ENCODE measurements around the gene ASPHD2.

DNA sequence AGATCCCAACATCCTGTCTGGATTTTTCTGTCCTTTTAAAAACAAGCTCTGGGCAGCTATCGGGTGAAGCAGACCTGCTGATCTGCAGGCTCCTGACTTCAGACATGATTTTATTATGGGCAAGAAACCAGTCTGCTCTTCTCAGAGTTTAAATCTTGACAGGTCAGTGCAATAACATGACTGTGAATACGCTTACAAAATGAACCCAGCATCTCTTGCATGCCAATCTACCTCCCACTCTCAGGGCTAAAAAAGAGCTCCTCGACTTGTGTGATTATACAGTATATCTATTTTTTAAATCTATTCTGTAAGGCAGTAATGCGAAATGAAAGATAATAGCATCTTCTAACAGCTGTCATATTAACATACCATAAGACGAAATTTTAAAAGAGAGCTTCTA is 18.7 kb upstream of the ASPHD2 start:
- no peak for TF ChIP-seq HDAC2 (CRISPR knock-in tag; IDR thresholded peaks at IDR 0.05)
- no peak for TF ChIP-seq POLR2AphosphoS5 (IDR thresholded peaks at IDR 0.05; ENCODE audit: low read depth, low read length)
- TF ChIP-seq CBFB (CRISPR knock-in tag; IDR thresholded peaks at IDR 0.05), result no peak
- no peak for TF ChIP-seq MAFF (IDR thresholded peaks at IDR 0.05; ENCODE audit: low read depth, low read length)
- TF ChIP-seq, protein P1, sequence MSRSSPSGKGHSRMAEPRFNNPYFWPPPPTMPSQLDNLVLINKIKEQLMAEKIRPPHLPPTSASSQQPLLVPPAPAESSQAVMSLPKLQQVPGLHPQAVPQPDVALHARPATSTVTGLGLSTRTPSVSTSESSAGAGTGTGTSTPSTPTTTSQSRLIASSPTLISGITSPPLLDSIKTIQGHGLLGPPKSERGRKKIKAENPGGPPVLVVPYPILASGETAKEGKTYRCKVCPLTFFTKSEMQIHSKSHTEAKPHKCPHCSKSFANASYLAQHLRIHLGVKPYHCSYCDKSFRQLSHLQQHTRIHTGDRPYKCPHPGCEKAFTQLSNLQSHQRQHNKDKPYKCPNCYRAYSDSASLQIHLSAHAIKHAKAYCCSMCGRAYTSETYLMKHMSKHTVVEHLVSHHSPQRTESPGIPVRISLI (CRISPR knock-in tag; IDR thresholded peaks at IDR 0.05; ENCODE audit: borderline replicate concordance), result no peak
- TF ChIP-seq ZNF776 (CRISPR knock-in tag; IDR thresholded peaks at IDR 0.05), result no peak
- no peak for TF ChIP-seq SRSF9 (IDR thresholded peaks at IDR 0.05; ENCODE audit: borderline replicate concordance, insufficient read depth, low read depth, low read length, poor library complexity, severe bottlenecking)
- TF ChIP-seq, protein P2, sequence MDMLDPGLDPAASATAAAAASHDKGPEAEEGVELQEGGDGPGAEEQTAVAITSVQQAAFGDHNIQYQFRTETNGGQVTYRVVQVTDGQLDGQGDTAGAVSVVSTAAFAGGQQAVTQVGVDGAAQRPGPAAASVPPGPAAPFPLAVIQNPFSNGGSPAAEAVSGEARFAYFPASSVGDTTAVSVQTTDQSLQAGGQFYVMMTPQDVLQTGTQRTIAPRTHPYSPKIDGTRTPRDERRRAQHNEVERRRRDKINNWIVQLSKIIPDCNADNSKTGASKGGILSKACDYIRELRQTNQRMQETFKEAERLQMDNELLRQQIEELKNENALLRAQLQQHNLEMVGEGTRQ (IDR thresholded peaks at IDR 0.05; ENCODE audit: low read depth, low read length), result no peak
- TF ChIP-seq, protein P2 (CRISPR knock-in tag; IDR thresholded peaks at IDR 0.05; ENCODE audit: borderline replicate concordance), result no peak

All from HepG2 (cell line).